Right atrium auricular region (tissue), 2 donors: Measurements from ENCODE around the gene CD300E. TPM values are rescaled to one million over a fixed set of nuclear protein-coding genes. Genes with fewer than 3 reads are reported as not detected.

Source experiments
- DNase-seq: peaks from one replicate; pipeline ENCODE4 v3.0.0-alpha.2; 2019; ENCODE audit warnings: low spot score
- H3K27ac ChIP-seq, 2 donors: fragments of 200-600 bp; sonication (generic); 1 replicate in 1 of 2; 2 replicates in 1 of 2; pipeline ENCODE4 v1.5.1; 2016 to 2019
- H3K27me3 ChIP-seq, 2 donors: fragments of 200-600 bp; sonication (generic); one replicate each; pipeline versions ENCODE4 v1.5.1 to v1.6.0; 2017 to 2019
- H3K36me3 ChIP-seq: fragments of 200-600 bp; sonication (generic); one replicate; pipeline ENCODE4 v1.5.1; 2016
- H3K4me1 ChIP-seq, 2 donors: fragments of 200-600 bp; sonication (generic); one replicate each; pipeline versions ENCODE4 v1.5.1 to v1.6.0; 2017 to 2019
- H3K4me3 ChIP-seq, 2 donors: fragments of 200-600 bp; sonication (generic); 1 replicate in 1 of 2; 2 replicates in 1 of 2; pipeline ENCODE4 v1.5.1; 2017 to 2019; ENCODE audit warnings: mild to moderate bottlenecking in 1 of 2, moderate library complexity in 1 of 2
- H3K9me3 ChIP-seq, 2 donors: fragments of 200-600 bp; sonication (generic); one replicate each; pipeline ENCODE4 v1.5.1; 2019
- CTCF ChIP-seq, 2 donors: fragments of 200-600 bp; sonication (generic); IDR thresholded peaks; one replicate each; pipeline ENCODE4 v1.5.1; 2019; ENCODE audit warnings: antibody characterized with exemption in 2 of 2
- total RNA-seq, 2 donors: library from RNA; depleted of rRNA; stranded (reverse); fragments of >200 nt; gene quantifications; one replicate each; pipeline ENCODE4 v1.1.0, GENCODE V29; 2016

CD300E gene
- total RNA-seq: 1 to 10 TPM in 1 of 2 donors, under 1 TPM in 1; 0.52 to 1.0 TPM

- no peak for DNase-seq
- Histone ChIP-seq H3K4me3 (no peak within 1 kb of the TSS), H3K27ac (peak within 1 kb of the TSS in 1 of 2 donors; percentile 18), H3K27me3 (no peaks in the 10 kb centered on the region), H3K9me3 (no peaks in the 10 kb centered on the region), H3K36me3 (no peaks in the 10 kb centered on the region), H3K4me1 (no peaks in the 10 kb centered on the region)
- TF ChIP-seq CTCF (IDR thresholded peaks at IDR 0.05): no peak
Measured at GRCh38 chr17:74623693-74624093, at the start of gene CD300E. Gene CD300E, minus strand, starts transcription at chr17:74623738. Its CDS starts 117 bp downstream, at chr17:74623621.

- no peak overlapping the region for H3K4me3 ChIP-seq
- peak; percentile 66 for DNase-seq
- no peak for TF ChIP-seq CTCF (IDR thresholded peaks at IDR 0.05)
- no peaks in the 10 kb centered on the region for H3K36me3 ChIP-seq
- H3K4me1 ChIP-seq: no peaks in the 10 kb centered on the region
- no peaks in the 10 kb centered on the region for H3K27me3 ChIP-seq
- H3K27ac ChIP-seq: no peak overlapping the region
- H3K9me3 ChIP-seq: no peaks in the 10 kb centered on the region
Measured at GRCh38 chr17:74671031-74671771, 47.7 kb upstream of the CD300E start.

- Histone ChIP-seq H3K4me3 (no peak overlapping the region), H3K9me3 (no peaks in the 10 kb centered on the region), H3K27me3 (no peaks in the 10 kb centered on the region)
Measured at GRCh38 chr17:74670329-74670728, 46.8 kb upstream of the CD300E start.

GRCh38 chr17:74663561-74663960, 40.0 kb upstream of the CD300E start:
- H3K36me3 ChIP-seq: no peaks in the 10 kb centered on the region
- no peak overlapping the region for H3K27ac ChIP-seq
- H3K4me1 ChIP-seq: no peaks in the 10 kb centered on the region
- no peak for DNase-seq
- H3K27me3 ChIP-seq: no peaks in the 10 kb centered on the region
- H3K9me3 ChIP-seq: no peaks in the 10 kb centered on the region
- no peak overlapping the region for H3K4me3 ChIP-seq
- no peak for TF ChIP-seq CTCF (IDR thresholded peaks at IDR 0.05)

More at GRCh38 chr17:74670329-74670728, 46.8 kb upstream of the CD300E start:
- no peaks in the 10 kb centered on the region for H3K4me1 ChIP-seq
- H3K27ac ChIP-seq: no peak overlapping the region
- no peaks in the 10 kb centered on the region for H3K36me3 ChIP-seq
- no peak for TF ChIP-seq CTCF (IDR thresholded peaks at IDR 0.05)
- DNase-seq: no peak

GRCh38 chr17:74659889-74660288, 36.4 kb upstream of the CD300E start:
- no peak for TF ChIP-seq CTCF (IDR thresholded peaks at IDR 0.05)
- H3K36me3 ChIP-seq: no peaks in the 10 kb centered on the region
- no peaks in the 10 kb centered on the region for H3K9me3 ChIP-seq
- DNase-seq: no peak
- no peak overlapping the region for H3K27ac ChIP-seq
- no peaks in the 10 kb centered on the region for H3K27me3 ChIP-seq
- no peak overlapping the region for H3K4me3 ChIP-seq
- H3K4me1 ChIP-seq: no peaks in the 10 kb centered on the region

- H3K36me3 ChIP-seq: no peaks in the 10 kb centered on the region
- no peaks in the 10 kb centered on the region for H3K27me3 ChIP-seq
- no peaks in the 10 kb centered on the region for H3K4me1 ChIP-seq
- no peak for DNase-seq
- H3K27ac ChIP-seq: no peak overlapping the region
- H3K9me3 ChIP-seq: no peaks in the 10 kb centered on the region
- H3K4me3 ChIP-seq: no peak overlapping the region
- TF ChIP-seq CTCF (IDR thresholded peaks at IDR 0.05): no peak
Measured at GRCh38 chr17:74658620-74659019, 35.1 kb upstream of the CD300E start.
